Esophagus squamous epithelium (tissue), 4 donors: ENCODE measurements around the gene RABGAP1L.
"Not testable (repeated sequence)": the region's sequence is repeated elsewhere in the genome, so short reads cannot be mapped to it uniquely, and the experiment has no call there.

Source experiments
- CTCF ChIP-seq, 6 experiments: fragments of 450-650 bp in 4 of 6; fragments of 200-600 bp in 2 of 6; sonication (generic) in 2 of 6; IDR thresholded peaks; one replicate each; pipeline ENCODE4 v1.5.1; 2016 to 2019; ENCODE audit warnings: antibody characterized with exemption in 6 of 6, mild to moderate bottlenecking in 4 of 6, moderate library complexity in 4 of 6
- POLR2A ChIP-seq, 4 donors: fragments of 450-650 bp; IDR thresholded peaks; one replicate each; pipeline ENCODE4 v1.6.1; 2017; ENCODE audit warnings: antibody characterized with exemption in 4 of 4, mild to moderate bottlenecking in 4 of 4, moderate library complexity in 3 of 4

GRCh38 chr1:174320897-174321296, 161.6 kb downstream of the RABGAP1L start:
- TF ChIP-seq CTCF, POLR2A (IDR thresholded peaks at IDR 0.05): not testable (repeated sequence)
